GM12801 (cell line): ENCODE data around the gene SLC39A7.

Experiments used
- CTCF ChIP-seq: IDR thresholded peaks from one replicate; pipeline ENCODE4 v1.5.1; 2011; ENCODE audit warnings: control low read depth; ENCODE audit not compliant: insufficient read length; ENCODE audit errors: extremely low read depth

Gene SLC39A7

GRCh38 chr6:33217681-33218080 is 17.0 kb downstream of the SLC39A7 start:
- TF ChIP-seq CTCF, result no peak

GRCh38 chr6:33235221-33235634 is 34.6 kb downstream of the SLC39A7 start:
- TF ChIP-seq CTCF, result no peak

- TF ChIP-seq CTCF, result no peak
These were observed 35.7 kb downstream of the SLC39A7 start for GRCh38 chr6:33236328-33236727.

GRCh38 chr6:33236852-33237251 is 36.2 kb downstream of the SLC39A7 start:
- no peak for TF ChIP-seq CTCF

- no peak for TF ChIP-seq CTCF
These were observed 37.1 kb downstream of the SLC39A7 start for GRCh38 chr6:33237741-33238140.

GRCh38 chr6:33241968-33242367 is 41.3 kb downstream of the SLC39A7 start:
- no peak for TF ChIP-seq CTCF

GRCh38 chr6:33243476-33243875 is 42.8 kb downstream of the SLC39A7 start:
- TF ChIP-seq CTCF, result no peak
